Measurements from ENCODE around the gene APLNR. TPM values are rescaled to one million over a fixed set of nuclear protein-coding genes. Genes with fewer than 3 reads are reported as not detected.

The APLNR gene
- total RNA-seq, 2 experiments from 2014 or later, result not detected

DNA sequence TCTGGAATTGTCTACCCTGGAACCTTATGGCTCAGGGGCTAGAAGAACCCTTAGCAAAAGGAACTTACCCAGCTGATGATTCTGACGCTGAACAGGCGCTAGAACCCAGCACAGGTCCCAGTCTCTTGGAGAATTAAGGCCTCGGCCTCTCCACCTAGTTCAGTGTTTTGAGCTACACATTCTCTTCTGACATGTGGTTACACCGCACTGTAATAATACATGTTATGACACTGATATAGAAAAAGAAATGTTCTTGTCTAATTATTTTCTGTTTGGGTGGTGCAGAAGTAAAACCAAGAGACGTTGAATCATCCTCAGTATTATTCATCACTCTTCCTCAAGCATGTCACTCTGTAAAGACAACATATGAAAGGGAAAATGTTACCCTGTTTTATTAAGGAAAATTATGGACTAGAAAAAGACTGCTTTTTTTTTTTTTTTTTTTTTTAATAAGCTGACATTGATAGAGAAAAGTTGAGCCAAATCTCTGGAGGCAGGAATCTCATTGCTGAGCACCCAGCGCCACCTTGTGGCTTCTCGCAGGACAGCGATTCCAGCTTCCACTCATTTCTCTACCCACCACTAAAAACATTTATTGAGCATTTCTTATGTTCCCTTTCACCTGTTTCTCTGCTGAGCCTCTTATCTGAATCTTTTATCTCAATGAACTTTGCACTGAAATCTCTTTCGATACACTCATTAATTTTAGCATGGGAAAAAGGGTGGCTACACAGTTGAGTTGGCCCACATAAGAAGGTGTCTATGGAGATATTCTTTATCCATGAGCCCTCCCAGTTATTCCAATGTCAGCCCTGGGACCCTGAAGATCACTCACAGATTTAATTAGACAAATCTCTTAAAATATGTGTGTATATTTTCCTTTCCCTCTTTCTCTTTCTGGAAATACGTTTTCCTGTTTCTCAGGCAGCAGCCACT is 12.6 kb upstream of the APLNR start:
- CTCF ChIA-PET, result interaction anchor here (0.5 to 5.8 kb wide), 36 partner anchors 9 to 467 kb away, joined by 3 to 122 read pairs (median 4); partner anchors contain the start of gene TNKS1BP1
- H3K4me1 Mint-ChIP-seq (ENCODE audit: low read depth), result peaks cover 8% of the 10 kb centered on the region
- ATAC-seq, result peak; percentile 19
- no peak overlapping the region for H3K27ac Mint-ChIP-seq
- H3K4me3 Mint-ChIP-seq, result no peak overlapping the region
- no peaks in the 10 kb centered on the region for H3K9me3 Mint-ChIP-seq (ENCODE audit: insufficient read depth)
- POLR2A ChIA-PET, result interaction anchor here (0.8 to 0.9 kb wide), 2 partner anchors 201 to 407 kb away, joined by 3 read pairs; no protein-coding TSS in a partner anchor
- DNase-seq, result peak; percentile 66
- no peaks in the 10 kb centered on the region for H3K36me3 Mint-ChIP-seq (ENCODE audit: low read depth)
- peaks cover 12% of the 10 kb centered on the region for H3K27me3 Mint-ChIP-seq (ENCODE audit: low read depth)

DNA sequence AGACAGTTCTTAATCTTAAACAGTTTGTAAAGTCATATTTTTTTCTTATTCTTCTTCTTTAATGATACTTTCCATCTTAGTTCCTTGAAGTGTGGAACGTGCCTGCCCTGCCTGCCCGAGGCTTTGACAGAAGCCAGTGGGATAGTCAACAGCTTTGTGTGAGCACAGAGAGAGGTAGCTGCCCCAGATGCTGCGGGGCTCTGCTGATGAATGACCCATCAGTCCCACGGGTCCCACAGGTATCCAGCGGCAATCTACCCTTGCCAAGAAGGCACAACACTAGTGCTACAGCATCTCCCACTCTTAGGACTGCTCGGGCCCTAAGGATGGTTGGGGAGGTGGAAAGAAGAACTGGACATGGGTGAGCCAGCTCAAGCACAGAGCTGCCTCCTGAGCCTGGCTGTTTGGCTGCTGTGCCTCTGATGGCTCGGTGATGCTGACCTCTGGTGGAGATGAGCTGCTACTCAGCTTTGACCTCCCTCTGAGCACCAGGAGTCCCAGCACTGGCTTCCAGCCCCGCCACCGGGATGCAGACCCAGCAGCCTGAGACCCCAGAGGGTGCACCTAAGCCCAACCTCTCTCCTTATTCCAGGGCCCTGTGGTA is 11.8 kb upstream of the APLNR start:
- Mint-ChIP-seq H3K4me1 (ENCODE audit: low read depth) (peaks cover 11% of the 10 kb centered on the region), H3K36me3 (ENCODE audit: low read depth) (no peaks in the 10 kb centered on the region), H3K4me3 (no peak overlapping the region), H3K27ac (no peak overlapping the region), H3K27me3 (ENCODE audit: low read depth) (peaks cover 7% of the 10 kb centered on the region), H3K9me3 (ENCODE audit: insufficient read depth) (no peaks in the 10 kb centered on the region)
- CTCF ChIA-PET, result interaction anchor here (0.5 to 5.8 kb wide), 33 partner anchors 9 to 466 kb away, joined by 3 to 122 read pairs (median 5); no protein-coding TSS in a partner anchor
- POLR2A ChIA-PET, result interaction anchor here (0.9 kb wide), 1 partner anchor 406 kb away, joined by 3 read pairs; no protein-coding TSS in a partner anchor
- DNase-seq, result peak; percentile 39
- peak; percentile 58 for ATAC-seq

DNA sequence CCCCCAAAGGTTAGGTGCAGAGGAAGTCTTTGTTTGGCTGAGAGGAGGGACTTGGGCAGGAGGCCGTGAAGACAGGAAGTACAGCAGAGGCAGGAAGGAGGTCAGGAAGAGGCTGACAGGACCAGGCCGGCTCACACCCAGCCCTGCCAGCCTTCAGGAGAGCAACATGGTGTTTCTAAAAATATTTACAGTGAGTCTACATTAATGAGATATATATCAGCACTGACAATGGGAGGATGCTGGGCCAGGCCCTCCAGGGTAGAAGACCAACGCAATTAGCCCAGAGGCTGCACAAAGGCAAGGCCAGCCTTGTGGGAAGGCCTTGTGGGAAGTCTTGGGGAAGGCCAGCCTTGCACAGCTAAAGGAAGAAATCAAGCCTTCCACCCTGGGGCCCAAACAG is 7.9 kb upstream of the APLNR start:
- DNase-seq, result no peak
- H3K4me3 Mint-ChIP-seq, result no peak overlapping the region
- H3K36me3 Mint-ChIP-seq (ENCODE audit: low read depth), result no peaks in the 10 kb centered on the region
- peaks cover 11% of the 10 kb centered on the region for H3K4me1 Mint-ChIP-seq (ENCODE audit: low read depth)
- peaks cover 4% of the 10 kb centered on the region for H3K27me3 Mint-ChIP-seq (ENCODE audit: low read depth)
- H3K27ac Mint-ChIP-seq, result peak overlapping the region; percentile 55
- ChIA-PET POLR2A (no interaction called here), CTCF (no interaction called here)
- ATAC-seq, result no peak
- H3K9me3 Mint-ChIP-seq (ENCODE audit: insufficient read depth), result no peaks in the 10 kb centered on the region

DNA sequence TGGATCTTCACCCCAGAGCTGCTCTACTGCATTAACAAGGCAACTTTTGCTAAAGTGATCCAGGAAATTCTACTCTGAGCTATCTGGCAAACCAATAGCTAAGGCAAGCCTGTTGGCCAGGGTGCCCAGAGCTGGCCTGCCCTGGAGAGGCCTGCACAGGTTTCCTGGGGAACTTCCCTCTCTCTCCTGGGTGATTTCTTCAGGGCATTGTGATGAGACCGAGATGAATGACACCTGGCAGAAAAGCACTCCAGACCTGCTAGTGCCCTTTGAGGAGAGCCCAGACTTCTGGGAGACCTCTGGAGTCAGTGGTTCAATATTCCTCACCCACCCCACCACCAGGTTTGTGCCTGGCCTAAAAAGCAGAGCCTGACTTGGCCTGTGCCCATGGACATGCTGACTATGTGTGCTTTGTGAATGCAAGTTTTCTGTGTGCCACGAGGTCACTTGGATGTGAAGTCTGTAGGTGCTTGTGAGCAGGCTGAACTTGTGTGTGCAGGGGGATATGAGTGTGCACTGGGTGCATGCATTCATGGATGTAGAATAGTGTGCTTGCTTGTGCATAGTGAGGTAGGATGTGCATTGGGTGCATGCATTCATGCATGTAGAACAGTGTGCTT is 4.4 kb upstream of the APLNR start:
- H3K36me3 Mint-ChIP-seq (ENCODE audit: low read depth), result no peaks in the 10 kb centered on the region
- no peak overlapping the region for H3K27ac Mint-ChIP-seq
- H3K27me3 Mint-ChIP-seq (ENCODE audit: low read depth), result peaks cover 23% of the 10 kb centered on the region
- CTCF ChIA-PET, result interaction anchor here (4.2 kb wide), 1 partner anchor 8 kb away, joined by 31 read pairs; no protein-coding TSS in a partner anchor
- H3K4me3 Mint-ChIP-seq, result no peak overlapping the region
- no peaks in the 10 kb centered on the region for H3K9me3 Mint-ChIP-seq (ENCODE audit: insufficient read depth)
- ATAC-seq (no peak), DNase-seq (no peak)
- H3K4me1 Mint-ChIP-seq (ENCODE audit: low read depth), result peaks cover 17% of the 10 kb centered on the region
- POLR2A ChIA-PET, result no interaction called here

DNA sequence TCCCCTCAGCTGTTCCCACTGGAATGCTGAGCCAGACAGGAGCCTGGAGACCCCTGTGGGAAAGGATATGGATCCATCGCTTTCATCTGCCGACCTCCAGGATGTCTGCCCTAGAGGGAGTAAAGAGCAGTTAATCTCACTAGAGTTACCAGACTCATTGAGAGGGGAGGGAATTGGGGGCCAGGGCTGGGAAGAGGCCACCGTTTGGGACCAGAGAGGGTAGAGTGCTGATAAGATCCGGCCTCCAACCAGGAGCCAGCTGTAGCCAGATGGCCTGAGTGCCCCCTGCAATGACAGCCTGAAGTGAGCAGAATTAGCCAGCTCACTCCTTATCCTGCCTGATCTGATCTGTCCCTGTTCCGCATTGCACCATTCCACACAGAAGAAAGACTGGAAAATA is 3.7 kb upstream of the APLNR start:
- no peak for ATAC-seq
- no peak for DNase-seq
- H3K36me3 Mint-ChIP-seq (ENCODE audit: low read depth), result no peaks in the 10 kb centered on the region
- H3K27ac Mint-ChIP-seq, result no peak overlapping the region
- peaks cover 17% of the 10 kb centered on the region for H3K4me1 Mint-ChIP-seq (ENCODE audit: low read depth)
- H3K9me3 Mint-ChIP-seq (ENCODE audit: insufficient read depth), result no peaks in the 10 kb centered on the region
- peaks cover 29% of the 10 kb centered on the region for H3K27me3 Mint-ChIP-seq (ENCODE audit: low read depth)
- ChIA-PET CTCF (interaction anchor here (4.2 kb wide), 1 partner anchor 9 kb away, joined by 31 read pairs; no protein-coding TSS in a partner anchor), POLR2A (no interaction called here)
- no peak overlapping the region for H3K4me3 Mint-ChIP-seq

DNA sequence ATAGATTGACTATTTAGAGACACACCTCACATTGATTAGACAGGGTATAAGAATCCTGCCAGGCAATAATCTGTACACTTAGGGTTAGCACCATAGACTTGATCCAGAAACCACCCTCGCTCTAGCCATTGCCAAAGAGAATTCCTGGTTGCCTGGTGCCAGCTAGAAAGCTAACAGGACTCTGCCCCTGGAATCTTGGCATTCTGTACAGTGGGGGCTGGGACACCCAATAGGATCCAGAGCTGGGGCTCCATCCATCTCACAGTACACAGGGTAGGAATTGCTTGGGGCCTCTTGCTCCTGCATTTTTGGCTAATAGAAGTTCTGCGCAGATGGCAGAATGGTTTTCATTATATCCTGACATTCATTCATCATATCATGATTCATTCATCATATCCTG is 3.0 kb upstream of the APLNR start:
- no peak for ATAC-seq
- H3K27me3 Mint-ChIP-seq (ENCODE audit: low read depth), result peaks cover 34% of the 10 kb centered on the region
- no peaks in the 10 kb centered on the region for H3K9me3 Mint-ChIP-seq (ENCODE audit: insufficient read depth)
- H3K27ac Mint-ChIP-seq, result no peak overlapping the region
- ChIA-PET CTCF (interaction anchor here (4.2 kb wide), 1 partner anchor 9 kb away, joined by 31 read pairs; no protein-coding TSS in a partner anchor), POLR2A (no interaction called here)
- no peak overlapping the region for H3K4me3 Mint-ChIP-seq
- no peak for DNase-seq
- peaks cover 13% of the 10 kb centered on the region for H3K4me1 Mint-ChIP-seq (ENCODE audit: low read depth)
- no peaks in the 10 kb centered on the region for H3K36me3 Mint-ChIP-seq (ENCODE audit: low read depth)

DNA sequence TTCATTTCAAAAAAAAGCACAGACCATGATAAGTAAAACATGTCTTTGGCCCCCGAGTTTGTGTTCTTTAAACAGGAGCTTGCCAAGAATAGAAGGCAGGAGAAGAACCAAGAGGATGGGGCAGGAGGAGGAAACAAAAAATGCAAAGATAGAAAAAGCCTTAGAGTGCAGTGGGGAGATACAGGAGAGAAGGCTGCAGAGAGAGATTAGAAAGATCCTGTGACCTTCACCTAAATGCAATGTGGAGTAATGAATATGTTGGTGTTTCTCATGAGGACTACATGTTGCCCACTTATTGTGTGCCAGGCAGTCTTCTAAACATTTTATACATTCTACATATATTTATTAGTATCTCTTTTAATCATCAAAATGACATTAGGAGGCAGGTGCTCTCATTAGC is 2.3 kb upstream of the APLNR start:
- H3K9me3 Mint-ChIP-seq (ENCODE audit: insufficient read depth), result no peaks in the 10 kb centered on the region
- no peaks in the 10 kb centered on the region for H3K36me3 Mint-ChIP-seq (ENCODE audit: low read depth)
- ChIA-PET CTCF (interaction anchor here (4.2 kb wide), 1 partner anchor 10 kb away, joined by 31 read pairs; no protein-coding TSS in a partner anchor), POLR2A (no interaction called here)
- DNase-seq (no peak), ATAC-seq (no peak)
- peaks cover 40% of the 10 kb centered on the region for H3K27me3 Mint-ChIP-seq (ENCODE audit: low read depth)
- no peak overlapping the region for H3K4me3 Mint-ChIP-seq
- peak overlapping the region; percentile 13 for H3K27ac Mint-ChIP-seq
- H3K4me1 Mint-ChIP-seq (ENCODE audit: low read depth), result peaks cover 7% of the 10 kb centered on the region

DNA sequence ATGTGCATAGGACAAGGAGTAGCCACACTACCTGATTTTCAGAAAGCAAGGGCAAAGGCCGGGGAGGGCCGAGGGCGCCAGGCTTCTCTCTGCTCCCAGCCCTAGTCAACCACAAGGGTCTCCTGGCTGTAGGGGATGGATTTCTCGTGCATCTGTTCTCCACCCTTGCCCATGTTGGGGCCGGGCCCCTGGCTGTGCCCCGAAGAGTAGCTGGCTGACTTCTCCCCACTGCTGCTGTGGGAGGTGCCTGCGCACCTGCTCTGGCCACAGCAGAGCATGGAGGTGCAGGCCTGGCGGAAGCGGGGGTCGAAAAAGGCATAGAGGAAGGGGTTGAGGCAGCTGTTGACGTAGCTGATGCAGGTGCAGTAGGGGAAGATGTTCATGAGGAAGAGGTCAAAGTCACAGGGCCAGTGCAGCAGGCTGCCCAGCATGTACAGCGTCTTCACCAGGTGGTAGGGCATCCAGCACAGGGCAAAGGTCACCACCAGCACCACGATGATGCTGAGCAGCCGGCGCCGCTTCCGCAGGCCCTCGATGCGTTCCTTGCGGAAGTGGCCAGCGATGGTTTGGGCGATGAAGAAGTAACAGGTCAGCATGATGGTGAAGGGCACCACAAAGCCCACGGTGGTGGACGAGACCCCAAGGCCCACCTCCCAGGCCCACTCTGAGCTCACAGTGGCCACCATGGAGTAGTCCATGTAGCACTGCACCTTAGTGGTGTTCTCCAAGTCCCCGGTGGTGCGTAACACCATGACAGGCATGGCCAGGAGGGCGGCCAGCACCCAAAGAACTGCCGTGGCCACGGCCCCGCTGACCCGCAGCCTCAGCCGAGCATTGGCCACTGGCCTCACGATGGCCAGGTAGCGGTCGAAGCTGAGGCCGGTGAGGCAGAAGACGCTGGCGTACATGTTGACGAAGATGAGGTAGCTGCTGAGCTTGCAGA is 1.0 kb downstream of the APLNR start:
- no peak for ATAC-seq
- H3K4me1 Mint-ChIP-seq (ENCODE audit: low read depth), result peaks cover 7% of the 10 kb centered on the region
- no peaks in the 10 kb centered on the region for H3K36me3 Mint-ChIP-seq (ENCODE audit: low read depth)
- H3K27me3 Mint-ChIP-seq (ENCODE audit: low read depth), result peaks cover 59% of the 10 kb centered on the region
- ChIA-PET CTCF (interaction anchor here (1.0 to 1.8 kb wide), 2 partner anchors 13 to 395 kb away, joined by 3 to 6 read pairs; no protein-coding TSS in a partner anchor), POLR2A (no interaction called here)
- no peak overlapping the region for H3K27ac Mint-ChIP-seq
- H3K4me3 Mint-ChIP-seq, result no peak overlapping the region
- H3K9me3 Mint-ChIP-seq (ENCODE audit: insufficient read depth), result no peaks in the 10 kb centered on the region
- no peak for DNase-seq

DNA sequence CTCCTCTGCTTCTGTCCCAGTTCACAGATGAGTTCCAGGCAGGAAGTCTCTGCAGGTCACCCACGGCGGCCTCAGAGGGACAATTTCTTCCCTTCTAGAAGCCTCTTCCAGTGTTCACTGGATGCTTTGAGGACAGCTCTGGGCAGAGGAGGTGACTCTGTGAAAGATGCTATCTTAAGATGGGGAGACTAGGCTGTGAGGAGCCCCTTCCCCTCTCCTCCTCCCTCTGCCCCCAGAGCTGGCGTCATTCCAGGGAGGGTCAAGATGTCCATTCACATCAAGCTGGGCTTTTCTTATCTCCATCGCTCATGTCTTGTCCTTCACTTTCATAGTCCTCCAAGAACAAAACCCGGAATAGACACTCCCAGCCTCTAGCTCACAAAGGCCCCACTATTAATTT is 3.3 kb downstream of the APLNR start:
- Mint-ChIP-seq H3K4me1 (ENCODE audit: low read depth) (peaks cover 7% of the 10 kb centered on the region), H3K27me3 (ENCODE audit: low read depth) (peaks cover 65% of the 10 kb centered on the region), H3K4me3 (no peak overlapping the region), H3K9me3 (ENCODE audit: insufficient read depth) (no peaks in the 10 kb centered on the region), H3K27ac (no peak overlapping the region), H3K36me3 (ENCODE audit: low read depth) (no peaks in the 10 kb centered on the region)
- DNase-seq (no peak), ATAC-seq (no peak)
- ChIA-PET POLR2A (no interaction called here), CTCF (no interaction called here)

DNA sequence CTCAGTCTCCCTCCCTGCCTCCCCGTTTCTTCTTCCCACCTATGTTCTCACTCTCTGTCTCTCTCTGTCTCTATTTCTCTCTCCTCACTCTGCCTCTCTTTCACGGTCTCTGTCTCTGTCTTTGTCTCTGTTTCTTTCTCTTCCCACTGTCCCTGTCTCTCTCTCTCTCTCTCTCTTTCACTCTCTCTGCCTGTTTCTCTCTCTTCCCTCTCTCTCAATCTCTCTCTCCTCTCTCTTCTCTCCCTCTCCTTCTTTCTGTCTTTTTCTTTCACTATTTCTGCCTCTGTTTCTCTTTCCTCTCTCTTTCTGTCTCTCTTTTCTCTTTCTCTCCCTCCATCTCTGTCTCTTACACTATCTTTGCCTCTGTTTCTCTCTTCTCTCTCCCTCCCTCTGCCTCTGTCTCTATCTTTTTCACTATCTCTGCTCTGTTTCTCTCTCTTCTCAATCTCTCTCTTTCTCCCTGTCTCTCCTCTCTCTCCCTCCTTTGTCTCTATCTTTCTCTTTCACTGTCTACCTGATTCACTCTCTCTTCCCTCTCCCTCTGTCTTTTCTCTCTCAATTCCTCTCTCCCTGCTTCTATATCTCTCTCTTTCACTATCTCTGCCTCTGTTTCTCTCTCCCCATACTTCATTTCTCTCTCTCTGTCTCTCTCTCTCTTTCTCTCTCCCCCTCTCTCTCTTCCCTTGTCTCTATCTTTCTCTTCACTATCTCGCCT is 5.4 kb downstream of the APLNR start:
- no peak overlapping the region for H3K27ac Mint-ChIP-seq
- ATAC-seq (no peak), DNase-seq (no peak)
- peaks cover 56% of the 10 kb centered on the region for H3K27me3 Mint-ChIP-seq (ENCODE audit: low read depth)
- ChIA-PET CTCF (no interaction called here), POLR2A (no interaction called here)
- no peaks in the 10 kb centered on the region for H3K36me3 Mint-ChIP-seq (ENCODE audit: low read depth)
- no peak overlapping the region for H3K4me3 Mint-ChIP-seq
- no peaks in the 10 kb centered on the region for H3K9me3 Mint-ChIP-seq (ENCODE audit: insufficient read depth)
- H3K4me1 Mint-ChIP-seq (ENCODE audit: low read depth), result no peaks in the 10 kb centered on the region
